Fibroblast of pulmonary artery (primary cell): Measurements from ENCODE around the gene DNAJB8.

Experiments used
- DNase-seq: peaks from one replicate; pipeline ENCODE4 v3.0.0-alpha.2; 2010; ENCODE audit warnings: low read depth
- H3K4me3 ChIP-seq: replicated peaks from 2 replicates; pipeline ENCODE4 v1.5.1; 2011; ENCODE audit warnings: low read depth, mild to moderate bottlenecking, control low read depth, low read length, moderate library complexity
- TF ChIP-seq, protein P1 (sequence below): IDR thresholded peaks from 2 replicates; pipeline ENCODE4 v1.5.1; 2011; ENCODE audit warnings: mild to moderate bottlenecking, control low read depth, low read length, inconsistent platforms; ENCODE audit errors: missing control alignments

The DNAJB8 gene

DNA sequence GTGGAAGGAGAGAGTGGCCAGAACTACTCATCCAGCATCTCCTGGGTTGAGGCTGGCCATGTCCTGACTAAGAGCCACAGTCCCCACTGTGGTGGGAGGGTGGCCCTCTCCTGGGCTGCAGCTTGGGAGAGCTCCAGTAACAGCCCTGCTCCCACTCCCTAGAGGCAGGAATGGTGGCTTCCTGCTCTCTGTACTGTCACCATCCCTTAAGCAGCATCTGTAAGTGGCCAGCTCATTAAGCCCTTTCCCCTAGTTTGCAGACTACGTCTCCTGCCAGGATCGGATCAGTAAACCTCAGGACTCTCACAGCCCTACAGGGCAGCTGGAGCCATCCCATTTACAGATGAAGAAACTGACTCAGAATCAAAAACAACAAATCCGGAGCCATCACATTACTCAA is 30.5 kb downstream of the DNAJB8 start:
- DNase-seq = no peak
- TF ChIP-seq, protein P1, sequence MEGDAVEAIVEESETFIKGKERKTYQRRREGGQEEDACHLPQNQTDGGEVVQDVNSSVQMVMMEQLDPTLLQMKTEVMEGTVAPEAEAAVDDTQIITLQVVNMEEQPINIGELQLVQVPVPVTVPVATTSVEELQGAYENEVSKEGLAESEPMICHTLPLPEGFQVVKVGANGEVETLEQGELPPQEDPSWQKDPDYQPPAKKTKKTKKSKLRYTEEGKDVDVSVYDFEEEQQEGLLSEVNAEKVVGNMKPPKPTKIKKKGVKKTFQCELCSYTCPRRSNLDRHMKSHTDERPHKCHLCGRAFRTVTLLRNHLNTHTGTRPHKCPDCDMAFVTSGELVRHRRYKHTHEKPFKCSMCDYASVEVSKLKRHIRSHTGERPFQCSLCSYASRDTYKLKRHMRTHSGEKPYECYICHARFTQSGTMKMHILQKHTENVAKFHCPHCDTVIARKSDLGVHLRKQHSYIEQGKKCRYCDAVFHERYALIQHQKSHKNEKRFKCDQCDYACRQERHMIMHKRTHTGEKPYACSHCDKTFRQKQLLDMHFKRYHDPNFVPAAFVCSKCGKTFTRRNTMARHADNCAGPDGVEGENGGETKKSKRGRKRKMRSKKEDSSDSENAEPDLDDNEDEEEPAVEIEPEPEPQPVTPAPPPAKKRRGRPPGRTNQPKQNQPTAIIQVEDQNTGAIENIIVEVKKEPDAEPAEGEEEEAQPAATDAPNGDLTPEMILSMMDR = no peak
- H3K4me3 ChIP-seq = no peak overlapping the region

DNA sequence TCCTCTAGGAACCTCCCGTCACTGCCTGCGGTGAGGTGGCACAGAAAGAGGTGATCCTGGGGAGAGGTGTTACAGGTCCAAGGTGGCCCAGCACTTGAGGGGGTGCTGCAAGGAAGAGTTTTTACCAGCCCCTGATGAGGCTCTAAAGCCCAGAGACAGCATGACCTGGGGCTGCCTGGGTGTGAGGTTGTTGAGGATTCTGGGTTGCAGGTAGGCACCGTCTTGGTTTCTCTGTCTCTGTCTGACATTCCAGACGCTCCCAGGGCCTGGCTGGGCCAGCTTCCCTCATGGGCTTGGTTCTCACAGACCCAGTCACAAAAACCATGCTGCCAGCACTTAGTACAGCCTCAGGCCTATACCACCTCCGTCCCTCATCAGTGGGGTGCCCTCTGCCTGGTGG is 31.1 kb downstream of the DNAJB8 start:
- H3K4me3 ChIP-seq = no peak overlapping the region
- TF ChIP-seq, protein P1 = no peak
- no peak for DNase-seq

DNA sequence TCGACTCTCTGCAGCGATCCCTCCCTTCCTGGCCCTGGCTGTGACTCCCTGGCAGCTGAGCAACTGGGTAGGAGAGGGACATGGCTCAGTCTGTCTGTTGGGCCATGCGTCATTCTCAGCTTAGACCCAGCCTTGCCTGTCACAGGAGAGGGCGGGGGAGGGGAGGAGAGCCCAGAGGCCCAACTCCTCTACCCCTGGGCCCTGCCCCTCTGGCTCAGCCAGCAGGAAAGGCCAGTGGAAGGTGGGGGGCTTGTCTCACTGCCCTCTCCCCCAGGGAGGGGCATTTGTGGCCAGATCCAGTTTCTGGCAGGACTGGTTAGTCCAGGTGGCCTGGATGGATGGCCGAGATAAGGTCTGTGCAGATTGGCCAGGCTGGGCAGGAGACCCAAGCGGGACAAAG is 31.6 kb downstream of the DNAJB8 start:
- DNase-seq = no peak
- TF ChIP-seq, protein P1 = no peak
- H3K4me3 ChIP-seq = no peak overlapping the region

DNA sequence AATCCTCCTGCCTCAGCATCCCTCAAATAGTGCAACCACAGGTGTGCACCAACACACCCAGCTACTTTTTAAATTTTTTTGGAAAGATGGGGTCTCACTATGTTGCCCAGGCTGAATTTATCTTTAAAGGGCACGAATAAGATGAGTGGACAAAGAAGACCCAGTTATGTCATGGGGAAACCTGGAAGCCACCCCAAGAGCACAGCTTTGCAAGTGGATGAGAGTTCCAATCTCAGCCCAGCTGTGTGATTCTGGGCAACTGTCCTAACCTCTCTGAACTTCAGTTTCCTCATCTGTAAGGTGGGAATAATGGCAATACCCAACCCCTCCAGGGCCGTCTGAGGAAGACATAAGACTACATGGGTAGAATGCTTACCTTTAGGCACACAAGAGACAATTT is 32.2 kb downstream of the DNAJB8 start:
- H3K4me3 ChIP-seq = no peak overlapping the region
- TF ChIP-seq, protein P1 = no peak
- no peak for DNase-seq

DNA sequence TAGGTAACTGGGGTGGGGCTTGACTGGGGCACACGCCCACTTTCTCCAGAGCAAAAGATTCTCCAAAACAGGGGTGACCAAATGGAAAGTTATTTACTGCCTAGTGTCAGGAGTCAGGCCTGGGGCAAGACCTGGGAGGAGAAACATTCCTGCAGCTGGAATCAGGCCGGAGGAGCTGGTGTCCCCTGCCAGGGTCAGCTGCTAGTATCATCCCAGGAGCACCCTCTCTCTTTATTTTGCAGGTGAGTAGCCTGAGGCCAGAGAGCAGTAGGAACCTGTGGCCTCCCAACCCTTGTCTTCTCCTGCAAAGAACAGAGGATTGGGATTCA is 32.9 kb downstream of the DNAJB8 start:
- DNase-seq = no peak
- TF ChIP-seq, protein P1 = no peak

DNA sequence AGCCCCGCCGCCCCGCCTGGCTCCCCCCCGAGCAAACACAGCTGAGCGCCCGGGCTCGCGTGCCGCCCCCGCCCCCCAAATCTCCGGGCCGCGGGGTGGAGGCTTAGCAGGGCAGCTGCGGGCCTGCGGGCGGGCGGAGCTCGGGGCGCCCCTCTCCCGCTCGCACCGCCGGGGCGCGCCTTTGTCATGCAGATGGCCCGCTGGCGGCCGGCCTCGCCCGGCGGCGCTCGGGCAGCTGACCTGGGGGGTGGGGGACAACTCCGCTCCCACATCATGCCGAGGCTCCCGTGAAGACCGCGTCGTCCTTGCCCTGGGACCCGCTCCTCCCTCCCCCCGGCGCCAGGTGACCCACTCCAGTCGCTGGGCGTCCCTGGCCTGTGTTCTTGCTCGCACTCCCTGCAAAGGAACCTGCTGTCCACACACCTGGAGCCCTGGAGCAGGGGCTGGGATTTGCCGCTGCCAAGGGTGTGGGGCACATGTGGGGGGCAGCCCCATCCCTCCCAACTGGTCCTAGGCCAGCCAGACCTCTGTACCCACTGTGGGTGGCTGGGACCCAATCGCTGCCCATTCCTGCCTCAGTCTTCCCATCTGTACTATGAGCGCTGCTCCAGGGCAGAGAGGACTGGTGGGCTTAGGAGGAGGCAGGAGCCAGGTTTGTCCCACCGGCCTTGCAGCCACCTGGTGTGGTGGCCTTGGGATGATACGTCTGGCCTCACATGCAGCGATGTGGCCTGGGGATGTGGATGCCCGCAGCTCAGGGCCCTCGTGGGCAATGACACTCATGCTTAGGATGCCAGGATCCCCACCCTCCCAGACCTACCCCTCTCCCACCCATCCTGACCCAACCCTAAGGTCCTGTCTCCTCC is 33.5 kb downstream of the DNAJB8 start:
- TF ChIP-seq, protein P1 = no peak
- no peak for DNase-seq
- no peak overlapping the region for H3K4me3 ChIP-seq

More for the DNA sequence above, 32.9 kb downstream of the DNAJB8 start:
- H3K4me3 ChIP-seq = no peak overlapping the region
